Astrocyte of the cerebellum (primary cell): Measurements from ENCODE around the gene PTPRK.

Experiments
- DNase-seq: peaks from one replicate; pipeline ENCODE4 v3.0.0-alpha.2; 2011; ENCODE audit warnings: low read depth
- H3K4me3 ChIP-seq: 2 replicates; pipeline ENCODE4 v1.5.1; 2011; ENCODE audit warnings: mild to moderate bottlenecking, low read depth, low read length, moderate library complexity
- in situ Hi-C: cut with HindIII; loops from 2 replicates; pipeline ENCODE4 v1.10.0; 2017; ENCODE audit warnings: low sequenced_read_pairs
- TF ChIP-seq, protein P1 (sequence below): IDR thresholded peaks from 2 replicates; pipeline ENCODE4 v1.5.1; 2012; ENCODE audit warnings: low read length, low read depth, moderate library complexity, mild to moderate bottlenecking; ENCODE audit errors: missing control alignments

Gene PTPRK

GRCh38 chr6:128456510-128457230, 63.7 kb downstream of the PTPRK start:
- DNase-seq = no peak
- in situ Hi-C loops = no loop called here
- no peak overlapping the region for H3K4me3 ChIP-seq
- TF ChIP-seq, protein P1, sequence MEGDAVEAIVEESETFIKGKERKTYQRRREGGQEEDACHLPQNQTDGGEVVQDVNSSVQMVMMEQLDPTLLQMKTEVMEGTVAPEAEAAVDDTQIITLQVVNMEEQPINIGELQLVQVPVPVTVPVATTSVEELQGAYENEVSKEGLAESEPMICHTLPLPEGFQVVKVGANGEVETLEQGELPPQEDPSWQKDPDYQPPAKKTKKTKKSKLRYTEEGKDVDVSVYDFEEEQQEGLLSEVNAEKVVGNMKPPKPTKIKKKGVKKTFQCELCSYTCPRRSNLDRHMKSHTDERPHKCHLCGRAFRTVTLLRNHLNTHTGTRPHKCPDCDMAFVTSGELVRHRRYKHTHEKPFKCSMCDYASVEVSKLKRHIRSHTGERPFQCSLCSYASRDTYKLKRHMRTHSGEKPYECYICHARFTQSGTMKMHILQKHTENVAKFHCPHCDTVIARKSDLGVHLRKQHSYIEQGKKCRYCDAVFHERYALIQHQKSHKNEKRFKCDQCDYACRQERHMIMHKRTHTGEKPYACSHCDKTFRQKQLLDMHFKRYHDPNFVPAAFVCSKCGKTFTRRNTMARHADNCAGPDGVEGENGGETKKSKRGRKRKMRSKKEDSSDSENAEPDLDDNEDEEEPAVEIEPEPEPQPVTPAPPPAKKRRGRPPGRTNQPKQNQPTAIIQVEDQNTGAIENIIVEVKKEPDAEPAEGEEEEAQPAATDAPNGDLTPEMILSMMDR = no peak

GRCh38 chr6:128455959-128456358, 64.4 kb downstream of the PTPRK start:
- DNase-seq = no peak
- TF ChIP-seq, protein P1 = no peak
- H3K4me3 ChIP-seq = no peak overlapping the region
- in situ Hi-C loops = no loop called here

- in situ Hi-C loops = no loop called here
- TF ChIP-seq, protein P1 = no peak
These were observed 67.7 kb downstream of the PTPRK start for GRCh38 chr6:128452713-128453112.

DNA sequence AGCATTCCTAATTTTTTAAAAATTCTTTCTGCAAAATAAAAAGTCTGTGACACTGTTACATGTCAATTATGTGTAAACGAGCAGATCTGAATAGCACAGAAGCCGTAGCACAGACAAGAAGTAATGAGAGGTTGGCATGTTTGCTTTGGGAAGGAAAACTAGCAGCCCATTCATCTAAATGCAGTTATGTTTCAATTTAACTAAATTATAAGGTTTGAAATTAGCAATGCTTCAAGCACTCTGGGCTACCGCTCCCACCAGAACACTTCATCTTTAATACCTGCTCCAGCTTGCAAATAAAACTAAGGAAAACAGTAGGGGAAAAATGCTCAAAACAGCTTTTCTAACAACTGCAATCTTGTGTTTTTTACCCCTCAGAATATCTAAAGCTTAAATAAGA, 73.9 kb downstream of the PTPRK start:
- TF ChIP-seq, protein P1 = no peak
- no peak for DNase-seq
- no peak overlapping the region for H3K4me3 ChIP-seq
- in situ Hi-C loops = no loop called here

More at GRCh38 chr6:128452713-128453112, 67.7 kb downstream of the PTPRK start:
- no peak overlapping the region for H3K4me3 ChIP-seq
- no peak for DNase-seq

DNA sequence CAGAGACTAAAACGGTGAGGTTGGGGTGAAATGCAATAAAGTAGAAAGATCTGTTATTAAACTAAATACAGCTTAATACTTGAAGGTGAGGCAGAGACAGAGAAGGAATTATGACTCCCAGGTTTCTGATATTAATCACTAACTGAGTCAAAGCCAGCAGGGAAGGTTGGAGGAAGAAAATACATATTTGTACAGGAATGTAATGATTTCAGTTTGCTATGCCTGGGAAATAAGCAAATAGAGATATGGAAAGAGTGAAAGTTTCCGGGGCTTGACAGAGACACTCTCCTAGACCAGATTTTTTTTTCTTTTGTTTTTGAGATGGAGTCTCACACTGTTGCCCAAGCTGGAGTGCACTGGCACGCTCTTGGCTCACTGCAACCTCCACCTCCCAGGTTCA, 76.8 kb downstream of the PTPRK start:
- TF ChIP-seq, protein P1 = no peak
- in situ Hi-C loops = no loop called here
- H3K4me3 ChIP-seq = no peak overlapping the region
- no peak for DNase-seq

GRCh38 chr6:128439627-128440026, 80.8 kb downstream of the PTPRK start:
- H3K4me3 ChIP-seq = no peak overlapping the region
- in situ Hi-C loops = no loop called here
- TF ChIP-seq, protein P1 = no peak
- DNase-seq = no peak

- H3K4me3 ChIP-seq = no peak overlapping the region
- in situ Hi-C loops = no loop called here
- TF ChIP-seq, protein P1 = no peak
- DNase-seq = no peak
These were observed 82.0 kb downstream of the PTPRK start for GRCh38 chr6:128438393-128438792.
